ENCODE measurements around the gene SLC13A1.

DNA sequence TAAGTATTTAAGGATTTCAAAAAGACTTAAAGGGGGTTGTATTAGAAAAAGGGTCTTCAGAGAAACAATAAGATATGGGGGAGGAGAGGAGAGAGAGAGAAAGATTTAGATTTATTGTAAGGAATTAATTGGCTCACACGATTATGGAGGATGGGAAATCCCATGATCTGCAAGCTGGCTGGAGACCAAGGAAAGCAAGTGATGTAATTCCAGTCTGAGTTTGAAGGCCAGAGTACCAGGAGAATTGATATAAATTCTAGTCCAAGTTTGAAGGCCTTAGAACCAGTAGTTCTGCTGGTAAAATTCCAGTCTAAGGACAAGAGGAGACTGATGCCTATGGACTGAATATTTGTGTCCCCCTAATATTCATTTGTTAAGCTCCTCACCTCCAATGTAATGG is 20.6 kb upstream of the SLC13A1 start:
- TF ChIP-seq, protein P1, sequence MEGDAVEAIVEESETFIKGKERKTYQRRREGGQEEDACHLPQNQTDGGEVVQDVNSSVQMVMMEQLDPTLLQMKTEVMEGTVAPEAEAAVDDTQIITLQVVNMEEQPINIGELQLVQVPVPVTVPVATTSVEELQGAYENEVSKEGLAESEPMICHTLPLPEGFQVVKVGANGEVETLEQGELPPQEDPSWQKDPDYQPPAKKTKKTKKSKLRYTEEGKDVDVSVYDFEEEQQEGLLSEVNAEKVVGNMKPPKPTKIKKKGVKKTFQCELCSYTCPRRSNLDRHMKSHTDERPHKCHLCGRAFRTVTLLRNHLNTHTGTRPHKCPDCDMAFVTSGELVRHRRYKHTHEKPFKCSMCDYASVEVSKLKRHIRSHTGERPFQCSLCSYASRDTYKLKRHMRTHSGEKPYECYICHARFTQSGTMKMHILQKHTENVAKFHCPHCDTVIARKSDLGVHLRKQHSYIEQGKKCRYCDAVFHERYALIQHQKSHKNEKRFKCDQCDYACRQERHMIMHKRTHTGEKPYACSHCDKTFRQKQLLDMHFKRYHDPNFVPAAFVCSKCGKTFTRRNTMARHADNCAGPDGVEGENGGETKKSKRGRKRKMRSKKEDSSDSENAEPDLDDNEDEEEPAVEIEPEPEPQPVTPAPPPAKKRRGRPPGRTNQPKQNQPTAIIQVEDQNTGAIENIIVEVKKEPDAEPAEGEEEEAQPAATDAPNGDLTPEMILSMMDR (IDR thresholded peaks at IDR 0.05 in 8 of 11, conservative IDR thresholded peaks at IDR 0.05 in 3 of 11): no peak
- no peak for TF ChIP-seq POLR2AphosphoS5 (IDR thresholded peaks at IDR 0.05)

Data from spleen (tissue), 7 donors.